Activated naive CD4-positive, alpha-beta T cell treated with anti-CD3 and anti-CD28 coated beads, Interleukin-2, amount 10 ng/mL, durations not matched to agents 7 days and 5 days (primary cell): ENCODE data around the gene PRSS35.
A peak's percentile ranks its signal among the peaks of the same experiment; 100 is the strongest.

Experiments used
- CTCF ChIA-PET: fragments of 350-600 bp; sonication (Branson Sonifier 250); formaldehyde crosslinking; loops from one replicate; lab custom pipeline; 2021; ENCODE audit warnings: antibody characterized with exemption; lab: Charles Lee
- DNase-seq: peaks from one replicate; pipeline ENCODE4 v3.0.0-alpha.2; 2020
- H3K27ac Mint-ChIP-seq: one replicate; pipeline ENCODE4 v1.8.0; 2021; ENCODE audit warnings: mild to moderate bottlenecking, moderate library complexity, mixed read lengths
- H3K27me3 Mint-ChIP-seq: one replicate; pipeline ENCODE4 v1.8.0; 2021; ENCODE audit warnings: mild to moderate bottlenecking, mixed read lengths
- H3K36me3 Mint-ChIP-seq: one replicate; pipeline ENCODE4 v1.8.0; 2021; ENCODE audit warnings: mixed read lengths
- H3K4me1 Mint-ChIP-seq: one replicate; pipeline ENCODE4 v1.8.0; 2021; ENCODE audit warnings: mixed read lengths
- H3K4me3 Mint-ChIP-seq: one replicate; pipeline ENCODE4 v1.8.0; 2021; ENCODE audit warnings: mild to moderate bottlenecking, moderate library complexity, mixed read lengths
- H3K9me3 Mint-ChIP-seq: one replicate; pipeline ENCODE4 v1.8.0; 2021; ENCODE audit warnings: mixed read lengths

The PRSS35 gene

DNA sequence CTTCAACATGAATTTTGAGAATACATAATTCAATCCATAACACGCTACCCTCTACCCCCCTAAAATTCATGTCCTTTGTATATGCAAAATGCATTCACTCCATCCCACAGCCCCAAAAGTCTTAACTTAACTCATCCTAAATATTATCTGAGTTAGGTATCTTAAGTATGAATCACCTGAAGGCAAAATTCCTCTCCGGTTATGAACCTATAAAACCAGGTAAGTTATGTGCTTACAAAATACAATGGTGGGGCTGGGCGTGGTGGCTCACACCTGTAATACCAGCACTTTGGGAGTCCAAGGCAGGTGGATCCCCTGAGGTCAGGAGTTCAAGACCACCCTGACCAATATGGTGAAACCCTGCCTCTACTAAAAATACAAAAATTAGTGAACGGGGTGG is 23.5 kb upstream of the PRSS35 start:
- Mint-ChIP-seq H3K4me3 (no peak overlapping the region), H3K36me3 (no peaks in the 10 kb centered on the region), H3K9me3 (no peaks in the 10 kb centered on the region), H3K27me3 (no peaks in the 10 kb centered on the region), H3K27ac (no peak overlapping the region), H3K4me1 (no peaks in the 10 kb centered on the region)
- CTCF ChIA-PET = no interaction called here
- no peak for DNase-seq

DNA sequence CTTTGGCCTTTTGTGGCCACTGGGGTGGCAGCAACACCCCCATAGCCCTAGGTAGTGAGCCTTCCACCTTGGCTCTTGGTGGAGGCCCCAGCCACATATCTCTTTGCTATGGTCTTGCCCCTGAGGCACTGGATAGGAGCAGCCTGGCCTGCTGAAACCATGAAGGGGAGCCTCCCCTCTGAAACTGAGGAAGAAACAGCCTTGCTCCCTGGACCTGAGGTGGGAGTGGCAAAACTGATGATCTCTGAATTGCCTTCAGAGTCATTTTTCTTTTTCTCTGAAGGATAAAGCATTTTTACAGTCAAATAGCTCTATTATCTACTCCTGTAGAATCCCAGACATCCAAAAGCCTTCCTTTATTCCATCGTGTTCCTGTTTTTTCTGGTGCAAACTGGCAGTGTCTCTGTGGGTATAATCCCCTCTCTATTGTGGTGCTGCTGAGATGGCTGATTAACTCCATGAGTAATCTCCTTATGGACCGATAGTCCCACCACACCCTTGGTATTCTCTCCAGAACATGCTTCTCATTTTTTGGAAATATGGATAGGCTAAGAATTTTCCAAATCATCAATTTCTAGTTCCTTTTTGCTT is 22.0 kb upstream of the PRSS35 start:
- CTCF ChIA-PET = no interaction called here
- Mint-ChIP-seq H3K9me3 (no peaks in the 10 kb centered on the region), H3K36me3 (no peaks in the 10 kb centered on the region), H3K27ac (no peak overlapping the region), H3K4me1 (no peaks in the 10 kb centered on the region), H3K27me3 (no peaks in the 10 kb centered on the region), H3K4me3 (no peak overlapping the region)
- no peak for DNase-seq

DNA sequence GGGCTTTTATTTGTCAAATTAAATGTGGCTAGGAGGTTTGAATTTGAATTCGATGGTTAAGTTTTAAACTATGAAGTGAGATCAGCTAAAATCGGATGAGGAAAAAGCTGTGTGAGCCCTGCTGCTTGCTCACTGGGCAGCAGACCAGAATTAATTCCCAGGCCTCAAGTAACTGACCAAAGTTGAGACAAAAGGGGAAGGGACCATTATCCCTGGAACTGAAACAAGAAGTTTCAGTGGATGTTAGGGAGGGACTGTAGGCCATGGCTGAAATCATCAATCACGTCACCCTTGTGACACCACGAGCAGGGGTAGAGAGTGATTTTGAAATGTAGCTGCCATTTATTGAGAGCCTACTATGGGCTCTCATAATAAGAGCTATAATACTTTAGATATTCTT is 7.0 kb upstream of the PRSS35 start:
- Mint-ChIP-seq H3K27me3 (peaks cover 4% of the 10 kb centered on the region), H3K4me3 (no peak overlapping the region), H3K36me3 (no peaks in the 10 kb centered on the region), H3K27ac (no peak overlapping the region), H3K4me1 (no peaks in the 10 kb centered on the region), H3K9me3 (no peaks in the 10 kb centered on the region)
- DNase-seq = no peak
- CTCF ChIA-PET = interaction anchor here (0.7 to 1.7 kb wide), 4 partner anchors 9 to 440 kb away, joined by 3 to 4 read pairs (median 3); no protein-coding TSS in a partner anchor

DNA sequence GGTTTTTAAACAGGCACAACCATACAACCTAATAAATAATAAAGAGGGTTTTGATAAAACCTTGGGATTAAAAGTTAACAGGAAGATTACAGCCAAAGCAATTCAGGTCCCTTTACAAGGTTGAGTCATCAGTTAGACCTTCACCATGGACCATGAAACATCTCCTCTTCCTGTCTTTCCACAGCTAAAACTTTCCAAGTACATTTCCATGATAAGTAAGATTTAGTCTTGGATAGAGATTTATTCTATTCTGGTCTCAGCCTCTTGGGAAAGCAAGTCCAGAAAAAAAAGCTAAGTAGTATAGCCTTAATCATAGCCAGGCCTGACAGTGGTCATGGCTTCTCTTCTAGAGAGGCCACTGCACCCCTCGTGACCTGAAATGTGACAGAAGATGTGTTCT is 2.9 kb upstream of the PRSS35 start:
- Mint-ChIP-seq H3K4me3 (no peak overlapping the region), H3K36me3 (no peaks in the 10 kb centered on the region), H3K9me3 (no peaks in the 10 kb centered on the region), H3K27ac (no peak overlapping the region), H3K4me1 (peaks cover 3% of the 10 kb centered on the region), H3K27me3 (peaks cover 27% of the 10 kb centered on the region)
- DNase-seq = no peak
- CTCF ChIA-PET = interaction anchor here (1.6 kb wide), 1 partner anchor 442 kb away, joined by 5 read pairs; the partner anchor contains the start of gene DOP1A

DNA sequence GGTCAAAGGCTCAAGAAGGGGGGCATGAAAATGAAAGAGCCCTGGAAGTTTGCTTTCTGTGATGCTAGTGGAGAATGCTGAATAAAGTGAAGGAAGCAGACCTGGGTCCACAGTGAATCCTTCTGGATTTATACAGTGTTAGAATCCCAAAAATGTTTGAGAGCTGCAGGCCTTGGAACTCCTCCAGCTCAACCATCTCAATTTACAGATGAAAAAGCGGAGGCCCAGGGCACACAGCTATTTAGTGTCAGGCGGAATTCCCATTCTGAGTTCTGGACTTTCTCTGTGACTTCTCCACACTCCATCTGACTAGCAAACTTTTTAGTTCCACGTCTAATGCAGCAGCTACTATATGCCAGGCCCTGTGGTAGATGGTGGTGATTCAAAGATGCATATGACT is 1.5 kb upstream of the PRSS35 start:
- DNase-seq = no peak
- H3K27ac Mint-ChIP-seq = no peak overlapping the region
- no peaks in the 10 kb centered on the region for H3K9me3 Mint-ChIP-seq
- H3K36me3 Mint-ChIP-seq = no peaks in the 10 kb centered on the region
- peaks cover 3% of the 10 kb centered on the region for H3K4me1 Mint-ChIP-seq
- H3K27me3 Mint-ChIP-seq = peaks cover 27% of the 10 kb centered on the region
- CTCF ChIA-PET = interaction anchor here (3.1 to 7.4 kb wide), 3 partner anchors 288 to 444 kb away, joined by 10 to 64 read pairs (median 36); partner anchors contain the start of genes DOP1A and UBE3D
- no peak overlapping the region for H3K4me3 Mint-ChIP-seq

DNA sequence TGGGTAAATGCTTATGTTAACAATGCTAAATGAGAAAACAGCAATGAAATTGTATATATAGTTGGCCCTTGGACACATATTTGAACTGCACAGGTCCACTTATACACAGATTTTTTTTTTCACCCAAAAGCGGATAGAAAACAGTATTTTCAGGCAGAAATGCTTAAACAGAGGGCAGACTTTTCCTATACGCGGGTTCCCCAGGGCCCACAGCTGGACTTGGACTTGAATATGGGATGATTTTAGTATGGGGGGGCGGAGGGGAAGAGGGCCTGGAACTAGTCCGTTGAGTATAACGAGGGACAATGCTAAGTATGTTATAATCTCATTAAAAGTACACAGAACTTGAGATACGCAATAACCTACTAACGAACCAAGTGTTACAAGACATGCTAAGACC is 1.1 kb upstream of the PRSS35 start:
- H3K4me3 Mint-ChIP-seq = no peak overlapping the region
- H3K36me3 Mint-ChIP-seq = no peaks in the 10 kb centered on the region
- CTCF ChIA-PET = interaction anchor here (3.1 to 7.4 kb wide), 3 partner anchors 289 to 445 kb away, joined by 10 to 64 read pairs (median 36); partner anchors contain the start of genes DOP1A and UBE3D
- H3K27me3 Mint-ChIP-seq = peaks cover 27% of the 10 kb centered on the region
- no peaks in the 10 kb centered on the region for H3K9me3 Mint-ChIP-seq
- no peak overlapping the region for H3K27ac Mint-ChIP-seq
- H3K4me1 Mint-ChIP-seq = peaks cover 3% of the 10 kb centered on the region
- no peak for DNase-seq

DNA sequence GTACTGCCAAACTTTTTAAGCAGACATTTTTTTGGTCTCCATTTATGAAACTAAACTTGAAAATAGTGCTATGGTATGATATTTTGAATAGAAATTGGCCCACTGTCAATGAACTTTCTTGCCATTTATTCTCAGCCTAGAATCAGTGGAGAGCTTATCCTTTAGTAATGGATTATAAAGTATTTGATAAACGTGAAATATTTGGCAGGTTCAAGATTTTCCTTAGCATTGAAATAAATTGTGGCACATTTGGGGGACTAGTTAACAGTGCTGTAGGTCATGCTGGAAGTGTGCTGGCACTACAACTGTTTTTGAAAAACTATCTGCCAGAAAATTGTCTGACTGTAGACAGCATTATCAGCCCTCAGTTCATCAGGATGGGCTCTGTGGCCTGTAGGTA is 2.1 kb downstream of the PRSS35 start:
- Mint-ChIP-seq H3K27me3 (peaks cover 27% of the 10 kb centered on the region), H3K4me1 (peaks cover 3% of the 10 kb centered on the region), H3K27ac (no peak overlapping the region), H3K9me3 (no peaks in the 10 kb centered on the region), H3K4me3 (no peak overlapping the region), H3K36me3 (no peaks in the 10 kb centered on the region)
- no peak for DNase-seq
- CTCF ChIA-PET = interaction anchor here (0.9 to 7.4 kb wide), 9 partner anchors 9 to 1265 kb away, joined by 3 to 64 read pairs (median 5); partner anchors contain the start of genes DOP1A and UBE3D

DNA sequence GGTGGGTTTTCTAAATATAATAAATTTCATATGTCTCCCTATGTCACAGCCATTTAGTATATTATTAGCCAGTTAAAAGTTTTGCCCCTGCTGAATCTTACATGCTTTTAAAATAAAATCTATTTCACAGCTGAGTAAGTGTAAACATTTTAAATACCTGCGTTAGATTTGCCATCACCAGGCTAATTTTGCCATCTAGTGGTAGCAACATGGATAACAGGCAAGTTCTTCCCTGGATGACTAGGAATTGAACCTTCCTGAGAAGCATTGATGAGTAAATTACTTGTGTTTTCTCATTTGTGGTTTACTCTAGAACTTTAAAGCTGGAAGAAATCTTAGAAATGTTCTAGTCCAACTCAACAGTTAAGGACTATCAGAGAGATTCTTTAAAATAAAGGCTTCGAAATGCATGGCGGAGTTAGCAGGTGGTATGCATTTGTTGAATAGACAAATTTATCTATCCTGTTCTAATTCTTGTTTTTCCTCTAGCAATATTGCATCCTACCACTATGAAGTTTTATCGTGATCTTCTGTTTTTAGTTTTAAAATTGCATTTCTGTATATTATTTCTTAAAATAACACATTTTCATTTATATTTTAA is 2.6 kb downstream of the PRSS35 start:
- DNase-seq = peak; percentile 33
- no peaks in the 10 kb centered on the region for H3K36me3 Mint-ChIP-seq
- H3K27me3 Mint-ChIP-seq = peaks cover 27% of the 10 kb centered on the region
- no peaks in the 10 kb centered on the region for H3K9me3 Mint-ChIP-seq
- no peak overlapping the region for H3K4me3 Mint-ChIP-seq
- peaks cover 3% of the 10 kb centered on the region for H3K4me1 Mint-ChIP-seq
- CTCF ChIA-PET = interaction anchor here (0.7 to 7.4 kb wide), 6 partner anchors 292 to 1266 kb away, joined by 3 to 64 read pairs (median 8); partner anchors contain the start of genes DOP1A and UBE3D
- H3K27ac Mint-ChIP-seq = no peak overlapping the region

DNA sequence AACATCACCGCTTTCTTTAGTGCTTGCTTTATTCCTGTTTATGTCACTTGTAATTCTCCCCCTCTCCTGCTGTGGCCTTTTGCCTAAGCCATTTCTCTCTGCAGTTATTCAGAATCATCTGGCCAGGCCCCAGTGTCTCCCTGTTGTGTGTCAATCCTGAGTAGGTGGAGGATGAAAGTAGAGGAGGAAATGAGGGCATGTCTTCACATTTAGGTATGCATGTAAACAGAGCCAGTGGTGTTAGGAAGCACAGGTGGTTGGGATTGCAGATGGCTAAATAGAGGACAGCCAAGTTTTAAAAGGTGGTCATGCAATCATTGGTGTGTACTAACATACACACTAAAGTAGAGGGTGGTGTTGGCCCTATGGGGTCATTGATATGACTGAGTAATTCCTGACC is 5.2 kb downstream of the PRSS35 start:
- peaks cover 9% of the 10 kb centered on the region for H3K27me3 Mint-ChIP-seq
- no peak overlapping the region for H3K27ac Mint-ChIP-seq
- no peak for DNase-seq
- H3K4me3 Mint-ChIP-seq = no peak overlapping the region
- no peaks in the 10 kb centered on the region for H3K9me3 Mint-ChIP-seq
- CTCF ChIA-PET = no interaction called here
- H3K36me3 Mint-ChIP-seq = no peaks in the 10 kb centered on the region
- no peaks in the 10 kb centered on the region for H3K4me1 Mint-ChIP-seq

DNA sequence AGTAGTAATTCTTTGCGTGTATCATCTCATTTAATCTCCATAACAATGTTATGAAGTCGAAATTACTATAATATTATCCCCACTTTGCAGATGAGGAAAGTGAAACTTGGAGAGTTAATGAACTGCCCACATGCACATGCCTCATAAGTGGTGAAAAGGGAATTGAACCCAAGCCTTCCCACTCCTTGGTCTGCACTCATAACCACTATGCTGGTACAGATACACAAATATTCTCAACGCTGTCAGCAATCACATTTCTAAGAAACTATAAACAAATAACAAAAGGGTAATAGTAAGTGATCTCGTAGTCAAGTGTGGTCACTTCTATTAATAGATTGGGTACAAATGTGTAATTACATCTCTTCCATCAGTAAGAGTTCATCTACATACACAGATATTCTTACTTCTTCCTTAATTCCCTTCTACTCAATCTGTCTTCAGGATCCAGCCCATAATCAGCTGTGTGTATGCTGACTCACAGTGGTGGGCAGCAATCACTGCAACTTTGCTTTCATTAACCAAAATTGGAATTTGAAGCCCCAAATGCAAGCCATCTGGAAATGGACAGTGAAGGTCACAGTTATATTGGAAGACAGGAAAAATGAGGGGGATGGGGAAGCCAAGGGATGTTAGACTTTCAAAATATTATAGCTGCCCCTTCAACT is 6.6 kb downstream of the PRSS35 start:
- no peak overlapping the region for H3K4me3 Mint-ChIP-seq
- H3K4me1 Mint-ChIP-seq = no peaks in the 10 kb centered on the region
- DNase-seq = no peak
- no peak overlapping the region for H3K27ac Mint-ChIP-seq
- H3K36me3 Mint-ChIP-seq = no peaks in the 10 kb centered on the region
- CTCF ChIA-PET = interaction anchor here (0.8 kb wide), 1 partner anchor 296 kb away, joined by 3 read pairs; no protein-coding TSS in a partner anchor
- H3K9me3 Mint-ChIP-seq = no peaks in the 10 kb centered on the region
- H3K27me3 Mint-ChIP-seq = peaks cover under 1% of the 10 kb centered on the region

DNA sequence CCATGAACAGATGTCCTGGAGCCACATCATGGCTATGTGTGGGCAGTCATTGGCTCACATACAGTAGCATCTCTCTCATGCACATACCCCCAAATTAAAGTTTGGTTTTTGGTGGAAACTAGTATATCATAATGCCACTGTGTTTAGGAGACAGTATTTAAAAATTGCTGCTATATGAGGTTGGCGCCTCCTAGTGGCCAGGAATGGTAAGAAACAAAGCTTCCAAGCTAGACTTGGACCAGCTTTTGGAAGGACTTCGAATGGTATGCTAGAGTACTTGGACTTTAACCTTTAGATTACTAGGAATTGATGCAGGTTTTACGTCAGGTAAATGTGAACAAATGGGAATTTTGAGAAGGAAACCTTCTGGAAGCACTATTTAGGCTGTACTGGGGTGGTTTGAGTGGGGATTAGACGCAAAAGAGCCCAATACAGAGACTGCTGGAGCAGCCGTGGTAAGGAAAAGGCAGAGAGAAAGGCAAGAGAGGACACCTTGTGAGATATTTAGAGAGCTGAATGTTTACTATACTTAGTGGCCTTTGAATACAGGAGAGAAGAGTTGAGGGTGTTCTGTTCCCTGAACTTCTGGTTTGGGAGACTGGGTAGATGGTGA is 23.8 kb downstream of the PRSS35 start:
- H3K27ac Mint-ChIP-seq = no peak overlapping the region
- CTCF ChIA-PET = interaction anchor here (0.5 to 1.0 kb wide), 9 partner anchors 8 to 313 kb away, joined by 3 to 5 read pairs (median 3); no protein-coding TSS in a partner anchor
- no peaks in the 10 kb centered on the region for H3K36me3 Mint-ChIP-seq
- DNase-seq = peak; percentile 60
- H3K4me1 Mint-ChIP-seq = no peaks in the 10 kb centered on the region
- H3K27me3 Mint-ChIP-seq = peaks cover 8% of the 10 kb centered on the region
- H3K4me3 Mint-ChIP-seq = no peak overlapping the region
- no peaks in the 10 kb centered on the region for H3K9me3 Mint-ChIP-seq

DNA sequence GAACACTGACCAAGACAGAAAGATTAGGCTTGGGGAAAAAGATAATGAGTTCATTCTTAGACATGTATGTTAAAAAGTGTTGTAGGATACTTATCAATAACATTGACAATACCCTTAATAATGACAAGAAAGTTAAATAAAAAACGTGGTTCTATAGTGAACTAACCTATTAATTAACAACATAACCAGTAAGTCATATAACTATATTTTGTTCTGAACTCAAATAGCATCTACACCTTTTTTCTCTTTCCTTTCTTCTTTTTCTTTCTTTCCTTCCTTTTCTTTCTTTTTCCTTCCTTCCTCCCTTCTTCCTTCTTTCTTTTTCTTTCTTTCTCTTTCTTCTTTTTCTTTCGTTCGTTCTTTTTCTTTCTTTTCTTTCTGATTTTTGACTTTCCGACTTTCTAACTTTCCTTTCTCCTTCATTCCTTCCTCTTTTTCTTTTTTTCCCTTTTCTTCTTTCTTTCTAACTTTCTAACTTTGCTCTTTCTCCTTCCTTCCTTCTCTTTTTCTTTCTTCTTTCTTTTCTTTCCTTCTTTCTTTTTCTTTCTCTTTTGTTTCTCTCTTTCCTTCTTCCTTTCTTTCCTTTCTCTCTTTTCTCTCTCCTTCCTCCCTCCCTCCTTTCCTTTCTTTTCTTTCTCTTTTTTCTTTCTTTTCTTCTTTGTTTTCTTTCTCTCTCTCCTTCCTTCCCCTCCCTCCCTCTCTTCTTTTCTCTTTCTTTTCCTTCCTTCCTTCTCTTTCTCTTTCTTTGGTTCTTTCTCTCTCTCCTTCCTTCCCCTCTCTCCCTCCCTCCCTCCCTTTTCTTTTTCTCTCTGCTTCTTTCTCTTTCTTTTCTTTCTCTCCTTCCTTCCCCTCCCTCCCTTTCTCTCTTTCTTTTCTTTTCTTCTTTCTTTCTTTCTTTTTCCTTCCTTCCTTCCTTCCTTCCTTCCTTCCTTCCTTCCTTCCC is 24.6 kb downstream of the PRSS35 start:
- H3K36me3 Mint-ChIP-seq = no peaks in the 10 kb centered on the region
- H3K27me3 Mint-ChIP-seq = peaks cover 8% of the 10 kb centered on the region
- no peak overlapping the region for H3K4me3 Mint-ChIP-seq

DNA sequence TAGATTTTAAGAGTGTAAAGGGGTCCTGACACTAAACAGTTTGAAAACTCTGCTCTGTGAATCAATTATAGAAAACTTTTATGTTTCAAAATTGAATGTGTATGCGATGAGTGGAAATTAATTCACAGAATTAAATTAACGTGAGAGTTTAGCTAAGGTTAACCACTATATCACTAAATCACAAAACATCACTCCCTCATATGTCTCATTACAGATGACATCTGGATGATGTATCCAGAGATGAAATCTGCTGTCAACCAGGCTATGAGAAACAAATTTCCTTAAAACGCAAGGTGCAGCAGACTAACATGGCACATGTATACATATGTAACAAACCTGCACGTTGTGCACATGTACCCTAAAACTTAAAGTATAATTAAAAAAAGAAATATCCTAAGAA is 27.3 kb downstream of the PRSS35 start:
- Mint-ChIP-seq H3K9me3 (no peaks in the 10 kb centered on the region), H3K36me3 (no peaks in the 10 kb centered on the region), H3K4me3 (no peak overlapping the region), H3K27ac (no peak overlapping the region), H3K4me1 (no peaks in the 10 kb centered on the region), H3K27me3 (peaks cover 8% of the 10 kb centered on the region)
- no peak for DNase-seq
- CTCF ChIA-PET = no interaction called here

More for the DNA sequence above, 24.6 kb downstream of the PRSS35 start:
- no peak for DNase-seq
- CTCF ChIA-PET = interaction anchor here (0.5 to 1.0 kb wide), 9 partner anchors 8 to 314 kb away, joined by 3 to 5 read pairs (median 3); no protein-coding TSS in a partner anchor
- Mint-ChIP-seq H3K9me3 (no peaks in the 10 kb centered on the region), H3K4me1 (no peaks in the 10 kb centered on the region), H3K27ac (no peak overlapping the region)
